Right lobe of liver (tissue), 6 donors: ENCODE measurements around the gene MLLT1. TPM values are rescaled to one million over a fixed set of nuclear protein-coding genes. Genes with fewer than 3 reads are reported as not detected.

Experiments
- ATAC-seq, 4 donors: fragments of 200-7000 bp; cut with Tn5 transposase; one replicate each; pipeline ENCODE4 v1.9.1; 2020; ENCODE audit warnings: mild to moderate bottlenecking in 4 of 4, moderate library complexity in 4 of 4
- DNase-seq, 3 donors: peaks; one replicate each; pipeline ENCODE4 v3.0.0-alpha.2; 2020
- H3K27ac ChIP-seq, 3 donors: fragments of 200-600 bp; one replicate each; pipeline ENCODE4 v1.8.0; 2022
- H3K27me3 ChIP-seq, 2 donors: fragments of 200-600 bp; one replicate each; pipeline ENCODE4 v1.8.0; 2022
- H3K36me3 ChIP-seq, 4 donors: fragments of 200-600 bp; sonication (generic) in 1 of 4; one replicate each; pipeline versions ENCODE4 v1.5.1 to v1.8.0; 2017 to 2022; ENCODE audit warnings: control low read depth in 1 of 4
- H3K4me1 ChIP-seq, 4 donors: fragments of 200-600 bp; sonication (generic) in 1 of 4; one replicate each; pipeline versions ENCODE4 v1.5.1 to v1.8.0; 2017 to 2022; ENCODE audit warnings: control low read depth in 1 of 4
- H3K4me3 ChIP-seq, 3 donors: fragments of 200-600 bp; one replicate each; pipeline ENCODE4 v1.8.0; 2022
- H3K9me3 ChIP-seq, 4 donors: fragments of 200-600 bp; sonication (generic) in 1 of 4; one replicate each; pipeline versions ENCODE4 v1.5.1 to v1.8.0; 2017 to 2022; ENCODE audit warnings: control low read depth in 1 of 4
- POLR2A ChIP-seq: fragments of 450-650 bp; IDR thresholded peaks from one replicate; pipeline ENCODE4 v1.6.1; 2017; ENCODE audit warnings: antibody characterized with exemption, mild to moderate bottlenecking
- WGBS: methylation state at CpG from one replicate; pipeline ENCODE4 v1.1.6; 2018; ENCODE audit warnings: low coverage, low lambda C conversion rate; ENCODE audit not compliant: insufficient coverage; ENCODE audit errors: missing lambda C conversion rate; 5-methylcytosine and 5-hydroxymethylcytosine counted together
- intact Hi-C, 2 donors: fragments of 100-400 bp; cut with DNase I; formaldehyde crosslinking; loops; one replicate each; pipeline versions ENCODE4 v1.11.2 to v1.14.1; 2022
- total RNA-seq, 6 experiments: library from RNA; depleted of rRNA in 2 of 6; stranded (reverse); fragments of >200 nt in 2 of 6; fragmentation: NEBNext Ultra II Directional in 3 of 6; extraction: Animal tissue kit (Norgen Biotek cat#: 25700) in 3 of 6; gene quantifications; one replicate each; pipeline versions ENCODE4 v1.1.0 to v1.2.4, GENCODE V29; 2016 to 2023
- TF ChIP-seq, protein P1 (sequence below), 4 donors: fragments of 200-600 bp in 3 of 4; fragments of 450-650 bp in 1 of 4; IDR thresholded peaks; one replicate each; pipeline versions ENCODE4 v1.5.1 to v1.8.0; 2016 to 2022; ENCODE audit warnings: antibody characterized with exemption in 4 of 4, mild to moderate bottlenecking in 2 of 4
- donor health status: DM: no; HTN: yes; CAD: no.
- donor health status: DM: no; HTN: no; CAD: no.
- donor health status: DM: no; HTN: no; CAD: no.
- donor health status: DM: no; HTN: yes; CAD: no.
- donor health status: DM: no; HTN: yes; CAD: no.

Gene MLLT1
- total RNA-seq, 6 experiments from 2014 or later = 11.3 to 24.3 (median 15.3) TPM

DNA sequence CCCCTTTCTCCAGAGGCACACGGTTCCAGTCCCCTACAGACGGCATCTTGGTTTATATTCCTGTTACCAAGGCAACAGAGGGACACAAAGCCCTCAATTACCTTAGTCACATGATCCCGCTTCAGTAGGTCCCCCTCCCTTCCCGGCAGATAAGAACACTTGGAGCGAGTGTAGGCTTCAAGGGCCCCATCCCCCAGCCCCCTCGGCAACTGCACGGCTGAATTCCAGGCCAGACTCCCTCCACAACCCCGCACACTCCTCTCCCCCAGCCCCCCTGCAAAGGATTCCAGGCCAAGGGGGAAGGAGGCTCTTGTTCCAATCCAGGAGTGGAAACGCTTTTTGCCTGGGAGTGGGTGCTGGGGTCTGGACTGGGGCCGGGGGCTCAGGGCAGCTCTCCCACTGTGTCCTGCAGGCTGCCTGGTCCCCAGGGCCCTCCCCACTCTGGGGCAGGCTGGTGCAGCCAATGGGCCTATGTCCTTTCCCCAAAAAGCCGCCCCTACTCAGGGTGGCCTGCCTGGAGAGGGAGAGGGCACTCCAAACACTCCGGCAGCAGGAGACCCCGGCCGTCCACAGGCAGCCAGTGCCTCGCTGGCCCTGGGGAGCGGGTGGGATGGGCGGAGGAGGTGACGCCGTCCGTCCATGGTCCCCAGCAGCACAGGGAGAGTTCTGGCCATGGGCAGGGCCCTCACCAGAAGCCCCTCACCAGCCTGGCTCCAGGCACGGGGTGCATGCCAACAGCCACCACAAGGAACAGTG is 62.6 kb downstream of the MLLT1 start:
- intact Hi-C loops = loop anchor here (5.0 to 10.0 kb wide), 2 partner anchors 48 to 80 kb away; no protein-coding TSS in a partner anchor

DNA sequence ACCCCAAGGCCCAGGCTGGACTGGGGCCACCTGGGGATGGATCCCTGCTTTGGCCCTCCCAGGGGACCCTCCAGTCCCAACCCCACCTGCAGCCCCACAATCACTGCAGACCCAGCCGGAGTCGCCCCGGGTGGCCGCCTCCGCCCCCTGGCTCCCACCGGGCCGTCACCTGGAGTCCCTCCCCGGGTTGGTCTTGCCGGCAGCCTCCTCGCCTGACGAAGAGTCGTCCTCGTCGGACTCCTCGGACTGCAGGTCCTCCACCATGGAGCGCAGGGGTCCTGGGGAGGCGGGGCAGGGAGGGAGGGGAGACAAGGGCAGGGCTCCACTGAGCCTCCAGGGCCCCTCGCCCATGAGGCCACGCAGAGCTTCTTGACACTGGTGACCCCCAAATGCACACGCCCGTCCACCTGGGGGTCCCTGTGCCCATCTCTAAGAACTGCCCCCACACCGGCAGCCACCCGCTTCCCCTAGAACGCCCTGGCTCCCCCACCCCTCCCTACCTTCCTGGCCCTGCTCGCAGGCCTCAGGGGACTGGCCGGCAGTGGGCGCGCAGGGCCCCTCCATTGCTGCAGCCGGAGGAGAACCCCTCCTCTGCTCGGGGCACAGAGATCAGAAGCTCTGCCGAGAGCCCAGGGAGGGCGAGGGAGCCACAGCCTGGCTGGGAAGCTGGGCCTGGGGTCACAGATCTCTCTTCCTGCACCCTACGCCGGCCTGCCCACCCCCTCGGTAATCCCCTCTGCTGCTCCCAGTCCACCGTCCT is 63.4 kb downstream of the MLLT1 start:
- intact Hi-C loops = loop anchor here (5.0 to 10.0 kb wide), 2 partner anchors 48 to 81 kb away; no protein-coding TSS in a partner anchor
- H3K27me3 ChIP-seq = no peaks in the 10 kb centered on the region
- H3K27ac ChIP-seq = no peak overlapping the region
- peaks cover 0 to 4% (median 2%) of the 10 kb centered on the region in 4 donors for H3K36me3 ChIP-seq
- 92% methylated on average over 5 of the region's 36 CpGs for WGBS
- peak in 2 of 3 donors; percentile 23 to 45 for DNase-seq
- no peak for TF ChIP-seq POLR2A
- TF ChIP-seq, protein P1, sequence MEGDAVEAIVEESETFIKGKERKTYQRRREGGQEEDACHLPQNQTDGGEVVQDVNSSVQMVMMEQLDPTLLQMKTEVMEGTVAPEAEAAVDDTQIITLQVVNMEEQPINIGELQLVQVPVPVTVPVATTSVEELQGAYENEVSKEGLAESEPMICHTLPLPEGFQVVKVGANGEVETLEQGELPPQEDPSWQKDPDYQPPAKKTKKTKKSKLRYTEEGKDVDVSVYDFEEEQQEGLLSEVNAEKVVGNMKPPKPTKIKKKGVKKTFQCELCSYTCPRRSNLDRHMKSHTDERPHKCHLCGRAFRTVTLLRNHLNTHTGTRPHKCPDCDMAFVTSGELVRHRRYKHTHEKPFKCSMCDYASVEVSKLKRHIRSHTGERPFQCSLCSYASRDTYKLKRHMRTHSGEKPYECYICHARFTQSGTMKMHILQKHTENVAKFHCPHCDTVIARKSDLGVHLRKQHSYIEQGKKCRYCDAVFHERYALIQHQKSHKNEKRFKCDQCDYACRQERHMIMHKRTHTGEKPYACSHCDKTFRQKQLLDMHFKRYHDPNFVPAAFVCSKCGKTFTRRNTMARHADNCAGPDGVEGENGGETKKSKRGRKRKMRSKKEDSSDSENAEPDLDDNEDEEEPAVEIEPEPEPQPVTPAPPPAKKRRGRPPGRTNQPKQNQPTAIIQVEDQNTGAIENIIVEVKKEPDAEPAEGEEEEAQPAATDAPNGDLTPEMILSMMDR (IDR thresholded peaks at IDR 0.05) = no peak
- H3K4me3 ChIP-seq = no peak overlapping the region
- no peaks in the 10 kb centered on the region for H3K9me3 ChIP-seq
- peaks cover 0 to 18% (median 4%) of the 10 kb centered on the region in 4 donors for H3K4me1 ChIP-seq
- no peak for ATAC-seq

More for the DNA sequence above, 62.6 kb downstream of the MLLT1 start:
- H3K36me3 ChIP-seq = peaks cover 0 to 11% (median 5%) of the 10 kb centered on the region in 4 donors
- 47% methylated on average over 2 of the region's 21 CpGs for WGBS
- DNase-seq (peak in 2 of 3 donors; percentile 24 to 47), ATAC-seq (no peak)
- no peak overlapping the region for H3K27ac ChIP-seq
- no peaks in the 10 kb centered on the region for H3K27me3 ChIP-seq
- no peak for TF ChIP-seq POLR2A
- TF ChIP-seq, protein P1 (IDR thresholded peaks at IDR 0.05) = no peak
- no peak overlapping the region for H3K4me3 ChIP-seq
- H3K9me3 ChIP-seq = no peaks in the 10 kb centered on the region
- peaks cover 0 to 18% (median 4%) of the 10 kb centered on the region in 4 donors for H3K4me1 ChIP-seq

DNA sequence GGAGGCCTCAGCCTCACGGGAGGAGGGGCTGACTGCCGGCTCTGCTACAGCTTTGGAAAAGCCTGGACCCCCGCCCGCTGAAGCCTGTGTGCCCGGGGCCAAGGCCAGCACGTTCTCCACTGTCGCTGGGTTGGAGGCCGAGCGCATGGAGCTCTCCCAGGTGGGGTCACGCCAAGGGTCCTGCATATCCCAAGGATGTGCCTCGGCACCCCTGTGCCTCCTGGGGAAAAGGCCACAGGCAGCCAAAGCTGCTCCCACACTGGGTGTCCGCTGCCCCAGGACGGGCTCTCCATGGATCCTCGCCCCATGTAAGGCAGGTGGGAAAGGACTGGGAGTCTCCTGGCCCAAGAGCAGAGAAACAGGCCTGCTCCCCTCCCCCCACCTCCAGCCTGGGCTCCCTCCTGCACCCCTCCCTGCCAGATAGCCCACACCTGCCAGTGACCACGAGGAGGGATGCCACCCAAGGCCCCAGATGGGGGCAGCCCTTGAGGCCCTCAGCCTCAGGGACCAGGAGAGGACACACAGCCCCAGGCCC is 64.0 kb downstream of the MLLT1 start:
- intact Hi-C loops = loop anchor here (5.0 to 10.0 kb wide), 2 partner anchors 49 to 82 kb away; no protein-coding TSS in a partner anchor
- Histone ChIP-seq H3K36me3 (peaks cover 0 to 4% (median 2%) of the 10 kb centered on the region in 4 donors), H3K27ac (no peak overlapping the region), H3K4me1 (peaks cover 0 to 15% (median 2%) of the 10 kb centered on the region in 4 donors), H3K27me3 (no peaks in the 10 kb centered on the region), H3K4me3 (no peak overlapping the region), H3K9me3 (no peaks in the 10 kb centered on the region)
- DNase-seq (peak in 1 of 3 donors; percentile 53), ATAC-seq (no peak)
- no peak for TF ChIP-seq POLR2A
- TF ChIP-seq, protein P1 (IDR thresholded peaks at IDR 0.05) = no peak
- WGBS = no CpG with 5 or more reads among the region's 15 CpGs

DNA sequence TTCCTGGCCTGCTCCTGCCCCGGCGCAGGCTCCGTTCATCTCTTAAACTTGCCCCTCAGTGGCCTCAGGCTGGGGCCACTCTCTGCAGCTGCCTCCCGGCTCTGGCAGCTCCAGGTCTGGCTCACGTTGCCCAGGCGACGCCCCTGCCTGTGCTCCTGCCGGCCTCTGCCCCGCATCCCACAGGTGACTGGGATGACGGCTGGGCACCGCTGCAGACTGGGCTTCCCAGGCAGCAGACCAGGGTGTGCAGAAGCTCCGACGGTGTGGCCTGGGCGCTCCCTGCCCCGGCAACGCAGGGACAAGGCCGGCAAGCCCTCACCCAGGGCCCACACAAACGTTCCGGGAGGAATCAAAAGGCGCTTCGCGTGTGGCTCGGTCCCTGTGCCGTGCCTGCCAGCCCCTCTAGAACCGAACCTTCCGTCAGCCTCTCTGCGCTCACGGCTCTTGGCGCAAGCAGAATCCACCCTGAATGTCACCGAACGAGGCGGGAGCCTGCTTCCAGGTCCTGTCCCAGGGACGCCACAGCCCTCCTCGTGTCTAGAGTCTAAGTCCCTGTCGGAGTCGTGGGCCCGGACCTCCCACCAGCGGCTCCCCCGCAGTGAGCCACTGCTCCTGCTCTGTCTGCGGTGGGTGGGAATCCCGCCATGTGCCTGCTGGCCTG is 64.8 kb downstream of the MLLT1 start:
- intact Hi-C loops = loop anchor here (5.0 to 10.0 kb wide), 2 partner anchors 50 to 82 kb away; no protein-coding TSS in a partner anchor
- Histone ChIP-seq H3K27ac (no peak overlapping the region), H3K4me3 (no peak overlapping the region), H3K27me3 (no peaks in the 10 kb centered on the region), H3K9me3 (no peaks in the 10 kb centered on the region), H3K36me3 (peaks cover 0 to 4% (median 2%) of the 10 kb centered on the region in 4 donors), H3K4me1 (peaks cover 0 to 8% (median 0%) of the 10 kb centered on the region in 4 donors)
- TF ChIP-seq POLR2A = no peak
- TF ChIP-seq, protein P1 (IDR thresholded peaks at IDR 0.05) = no peak
- WGBS = 84% methylated on average over 7 of the region's 41 CpGs
- DNase-seq (peak in 2 of 3 donors; percentile 21 to 48), ATAC-seq (no peak)
